Tibial artery (tissue), 4 donors: Measurements from ENCODE around the gene PLK1.

ENCODE experiments used
- DNase-seq, 2 donors: peaks; one replicate each; pipeline ENCODE4 v3.0.0-alpha.2; 2019
- H3K27ac ChIP-seq, 2 donors: fragments of 200-600 bp; sonication (generic) in 1 of 2; 1 replicate in 1 of 2; 2 replicates in 1 of 2; pipeline ENCODE4 v1.5.1; 2018 to 2019; ENCODE audit warnings: mild to moderate bottlenecking in 1 of 2
- H3K27me3 ChIP-seq, 2 donors: fragments of 200-600 bp; sonication (generic) in 1 of 2; one replicate each; pipeline versions ENCODE4 v1.5.1 to v1.6.0; 2016 to 2019
- H3K36me3 ChIP-seq, 3 donors: fragments of 200-600 bp; sonication (generic) in 2 of 3; one replicate each; pipeline ENCODE4 v1.5.1; 2016 to 2019; ENCODE audit warnings: mild to moderate bottlenecking in 2 of 3
- H3K4me1 ChIP-seq, 4 donors: fragments of 200-600 bp; sonication (generic) in 2 of 4; 1 replicate in 3 of 4; 2 replicates in 1 of 4; pipeline ENCODE4 v1.5.1; 2016 to 2019
- H3K4me3 ChIP-seq, 2 donors: fragments of 200-600 bp; sonication (generic) in 1 of 2; 1 replicate in 1 of 2; 2 replicates in 1 of 2; pipeline ENCODE4 v1.5.1; 2018 to 2019; ENCODE audit warnings: mild to moderate bottlenecking in 2 of 2
- H3K9me3 ChIP-seq, 3 donors: fragments of 200-600 bp; sonication (generic) in 1 of 3; one replicate each; pipeline ENCODE4 v1.5.1; 2016 to 2019
- CTCF ChIP-seq, 2 experiments: fragments of 200-600 bp in 1 of 2; fragments of 450-650 bp in 1 of 2; IDR thresholded peaks; one replicate each; pipeline ENCODE4 v1.5.1; 2017 to 2019; ENCODE audit warnings: antibody characterized with exemption in 2 of 2, mild to moderate bottlenecking in 1 of 2, moderate library complexity in 1 of 2
- intact Hi-C: fragments of 100-400 bp; cut with DNase I; formaldehyde crosslinking; loops from one replicate; pipeline ENCODE4 v1.15.0; 2023; ENCODE audit warnings: low total_unique reads

Gene PLK1

GRCh38 chr16:23666571-23667354 lies 11.9 kb upstream of the PLK1 start:
- no peaks in the 10 kb centered on the region for H3K4me1 ChIP-seq
- no peaks in the 10 kb centered on the region for H3K27me3 ChIP-seq
- no peak for TF ChIP-seq CTCF (IDR thresholded peaks at IDR 0.05)
- intact Hi-C loops = no loop called here
- no peak for DNase-seq
- no peak overlapping the region for H3K4me3 ChIP-seq
- H3K9me3 ChIP-seq = no peaks in the 10 kb centered on the region
- no peak overlapping the region for H3K27ac ChIP-seq
- H3K36me3 ChIP-seq = peaks cover 83 to 97% (median 83%) of the 10 kb centered on the region in 3 donors

- H3K36me3 ChIP-seq = peaks cover 77 to 97% (median 83%) of the 10 kb centered on the region in 3 donors
- H3K27me3 ChIP-seq = no peaks in the 10 kb centered on the region
- H3K27ac ChIP-seq = no peak overlapping the region
- intact Hi-C loops = no loop called here
- no peaks in the 10 kb centered on the region for H3K4me1 ChIP-seq
- DNase-seq = no peak
- no peak overlapping the region for H3K4me3 ChIP-seq
- TF ChIP-seq CTCF (IDR thresholded peaks at IDR 0.05) = no peak
- H3K9me3 ChIP-seq = no peaks in the 10 kb centered on the region
Measured at GRCh38 chr16:23667355-23667659, 11.4 kb upstream of the PLK1 start.

GRCh38 chr16:23668225-23668624 lies 10.5 kb upstream of the PLK1 start:
- no peak overlapping the region for H3K27ac ChIP-seq
- intact Hi-C loops = no loop called here
- no peak overlapping the region for H3K4me3 ChIP-seq
- peaks cover 72 to 94% (median 80%) of the 10 kb centered on the region in 3 donors for H3K36me3 ChIP-seq
- no peaks in the 10 kb centered on the region for H3K9me3 ChIP-seq
- H3K4me1 ChIP-seq = no peaks in the 10 kb centered on the region
- no peaks in the 10 kb centered on the region for H3K27me3 ChIP-seq
- TF ChIP-seq CTCF (IDR thresholded peaks at IDR 0.05) = no peak
- no peak for DNase-seq

- TF ChIP-seq CTCF (IDR thresholded peaks at IDR 0.05) = no peak
- no peak for DNase-seq
- intact Hi-C loops = no loop called here
- no peaks in the 10 kb centered on the region for H3K27me3 ChIP-seq
- H3K4me1 ChIP-seq = no peaks in the 10 kb centered on the region
- H3K4me3 ChIP-seq = no peak overlapping the region
- H3K36me3 ChIP-seq = peaks cover 69 to 88% (median 73%) of the 10 kb centered on the region in 3 donors
- H3K9me3 ChIP-seq = no peaks in the 10 kb centered on the region
- H3K27ac ChIP-seq = no peak overlapping the region
Measured at GRCh38 chr16:23668873-23669272, 9.8 kb upstream of the PLK1 start.

GRCh38 chr16:23670137-23670776 lies 8.4 kb upstream of the PLK1 start:
- peaks cover 55 to 80% (median 64%) of the 10 kb centered on the region in 3 donors for H3K36me3 ChIP-seq

More at GRCh38 chr16:23670137-23670776, 8.4 kb upstream of the PLK1 start:
- Histone ChIP-seq H3K4me3 (no peak overlapping the region), H3K4me1 (no peaks in the 10 kb centered on the region), H3K27me3 (no peaks in the 10 kb centered on the region), H3K27ac (no peak overlapping the region), H3K9me3 (no peaks in the 10 kb centered on the region)
- no peak for TF ChIP-seq CTCF (IDR thresholded peaks at IDR 0.05)
- no peak for DNase-seq
- intact Hi-C loops = loop anchor here (10.0 kb wide), 1 partner anchor 365 kb away; no protein-coding TSS in a partner anchor
